Upper lobe of left lung (tissue), 6 donors: ENCODE data around the gene DLST. TPM values are rescaled to one million over a fixed set of nuclear protein-coding genes. Genes with fewer than 3 reads are reported as not detected.

Experiments used
- ATAC-seq, 2 donors: fragments of 200-7000 bp; cut with Tn5 transposase; one replicate each; pipeline ENCODE4 v1.9.1; 2022; ENCODE audit warnings: mild to moderate bottlenecking in 2 of 2, moderate library complexity in 2 of 2; ENCODE audit not compliant: low FRiP score in 2 of 2
- DNase-seq, 2 donors: peaks; one replicate each; pipeline ENCODE4 v3.0.0-alpha.2; 2019 to 2020
- H3K27ac ChIP-seq, 4 donors: fragments of 200-600 bp; sonication (generic); one replicate each; pipeline ENCODE4 v1.5.1; 2016 to 2019
- H3K27me3 ChIP-seq, 4 donors: fragments of 200-600 bp; sonication (generic); one replicate each; pipeline ENCODE4 v1.5.1; 2017 to 2019
- H3K36me3 ChIP-seq, 4 donors: fragments of 200-600 bp; sonication (generic); one replicate each; pipeline ENCODE4 v1.5.1; 2016 to 2019
- H3K4me1 ChIP-seq, 4 donors: fragments of 200-600 bp; sonication (generic); one replicate each; pipeline ENCODE4 v1.5.1; 2018 to 2019
- H3K4me3 ChIP-seq, 4 donors: fragments of 200-600 bp; sonication (generic); one replicate each; pipeline ENCODE4 v1.5.1; 2017 to 2019; ENCODE audit warnings: mild to moderate bottlenecking in 2 of 4, moderate library complexity in 1 of 4
- H3K9me3 ChIP-seq, 4 donors: fragments of 200-600 bp; sonication (generic); one replicate each; pipeline ENCODE4 v1.5.1; 2018 to 2019
- CTCF ChIP-seq, 6 experiments: fragments of 450-650 bp in 4 of 6; fragments of 200-600 bp in 2 of 6; sonication (generic) in 2 of 6; IDR thresholded peaks; one replicate each; pipeline ENCODE4 v1.5.1; 2016 to 2019; ENCODE audit warnings: antibody characterized with exemption in 6 of 6
- EP300 ChIP-seq, 4 donors: sonication (generic); formaldehyde crosslinking; IDR thresholded peaks; one replicate each; pipeline ENCODE4 v1.5.1; 2017; ENCODE audit warnings: antibody characterized with exemption in 4 of 4, control low read depth in 2 of 4
- POLR2A ChIP-seq, 4 donors: fragments of 450-650 bp; IDR thresholded peaks; one replicate each; pipeline ENCODE4 v1.5.1; 2016 to 2017; ENCODE audit warnings: antibody characterized with exemption in 4 of 4, mild to moderate bottlenecking in 2 of 4
- POLR2AphosphoS5 ChIP-seq, 2 donors: sonication (generic); formaldehyde crosslinking; IDR thresholded peaks; one replicate each; pipeline ENCODE4 v1.5.1; 2017; ENCODE audit warnings: antibody characterized with exemption in 2 of 2
- WGBS, 2 donors: methylation state at CpG; one replicate each; pipeline ENCODE4 v1.1.5; 2017 to 2018; 5-methylcytosine and 5-hydroxymethylcytosine counted together
- total RNA-seq, 6 donors: library from RNA; depleted of rRNA in 4 of 6; stranded (reverse); fragments of >200 nt in 4 of 6; gene quantifications; one replicate each; pipeline versions ENCODE4 v1.1.0 to v1.2.1, GENCODE V29; 2016 to 2021
- donor health status: DM: no; HTN: no; CAD: no; lungs with moderate emphysema.
- donor health status: DM: no; HTN: yes; CAD: no; lungs with severe emphysema.

DLST gene
- total RNA-seq, 6 donors from 2014 or later, result 81.0 to 95.3 (median 83.1) TPM

GRCh38 chr14:74882103-74882920 is 596 bp downstream of the DLST start:
- DNase-seq, result peak in 1 of 2 donors; percentile 60
- WGBS, 2 donors, result 1% methylated on average over 31 to 36 of the region's 49 CpGs

GRCh38 chr14:74886001-74886400 is 4.3 kb downstream of the DLST start:
- TF ChIP-seq CTCF (IDR thresholded peaks at IDR 0.05) (no peak), POLR2AphosphoS5 (IDR thresholded peaks at IDR 0.05) (peak in 1 of 2 donors; percentile 18), POLR2A (IDR thresholded peaks at IDR 0.05) (no peak), EP300 (IDR thresholded peaks at IDR 0.05) (no peak)
- WGBS, 2 donors, result 58 to 74% methylated on average over 3 of the region's 3 CpGs
- no peak overlapping the region for H3K4me3 ChIP-seq
- peaks cover 1 to 43% (median 15%) of the 10 kb centered on the region in 4 donors for H3K36me3 ChIP-seq
- ATAC-seq (peak in 1 of 2 donors; percentile 34), DNase-seq (no peak)
- H3K4me1 ChIP-seq, result peaks cover 34 to 47% (median 41%) of the 10 kb centered on the region in 4 donors
- peak overlapping the region in 1 of 4 donors; percentile 18 for H3K27ac ChIP-seq
- no peaks in the 10 kb centered on the region for H3K9me3 ChIP-seq
- H3K27me3 ChIP-seq, result no peaks in the 10 kb centered on the region

More at GRCh38 chr14:74882103-74882920, 596 bp downstream of the DLST start:
- H3K27ac ChIP-seq, result peak overlapping the region; percentile 95 to 98 (median 96)
- peak overlapping the region; percentile 39 to 100 (median 91) for H3K4me3 ChIP-seq
- peaks cover 32 to 44% (median 39%) of the 10 kb centered on the region in 4 donors for H3K4me1 ChIP-seq
- peaks cover 0 to 16% (median 0%) of the 10 kb centered on the region in 4 donors for H3K36me3 ChIP-seq
- no peaks in the 10 kb centered on the region for H3K9me3 ChIP-seq
- peak; percentile 63 to 83 for ATAC-seq
- TF ChIP-seq CTCF (IDR thresholded peaks at IDR 0.05) (peak in 2 of 6 experiments; percentile 4 to 15), EP300 (IDR thresholded peaks at IDR 0.05) (no peak), POLR2AphosphoS5 (IDR thresholded peaks at IDR 0.05) (peak in 1 of 2 donors; percentile 2), POLR2A (IDR thresholded peaks at IDR 0.05) (peak in 1 of 4 donors; percentile 14)
- no peaks in the 10 kb centered on the region for H3K27me3 ChIP-seq

GRCh38 chr14:74888164-74889158 is 6.7 kb downstream of the DLST start:
- no peak overlapping the region for H3K4me3 ChIP-seq
- H3K9me3 ChIP-seq, result no peaks in the 10 kb centered on the region
- peak overlapping the region in 1 of 4 donors; percentile 3 for H3K27ac ChIP-seq
- peaks cover 15 to 68% (median 35%) of the 10 kb centered on the region in 4 donors for H3K36me3 ChIP-seq
- no peak for TF ChIP-seq EP300 (IDR thresholded peaks at IDR 0.05)
- no peak for TF ChIP-seq CTCF (IDR thresholded peaks at IDR 0.05)
- TF ChIP-seq POLR2AphosphoS5 (IDR thresholded peaks at IDR 0.05), result no peak
- TF ChIP-seq POLR2A (IDR thresholded peaks at IDR 0.05), result no peak
- H3K27me3 ChIP-seq, result no peaks in the 10 kb centered on the region
- peaks cover 26 to 44% (median 36%) of the 10 kb centered on the region in 4 donors for H3K4me1 ChIP-seq
- ATAC-seq, result no peak
- no peak for DNase-seq
- WGBS, 2 donors, result 70 to 72% methylated on average over 12 of the region's 12 CpGs

- no peak for TF ChIP-seq EP300 (IDR thresholded peaks at IDR 0.05)
- TF ChIP-seq CTCF (IDR thresholded peaks at IDR 0.05), result no peak
- TF ChIP-seq POLR2A (IDR thresholded peaks at IDR 0.05), result no peak
- TF ChIP-seq POLR2AphosphoS5 (IDR thresholded peaks at IDR 0.05), result no peak
- Histone ChIP-seq H3K27me3 (no peaks in the 10 kb centered on the region), H3K4me1 (peaks cover 13 to 28% (median 23%) of the 10 kb centered on the region in 4 donors), H3K9me3 (no peaks in the 10 kb centered on the region), H3K27ac (no peak overlapping the region), H3K4me3 (no peak overlapping the region), H3K36me3 (peaks cover 31 to 85% (median 53%) of the 10 kb centered on the region in 4 donors)
- DNase-seq (no peak), ATAC-seq (no peak)
- 93% methylated on average over 6 of the region's 6 CpGs for WGBS, 2 donors
These were observed 8.5 kb downstream of the DLST start for GRCh38 chr14:74890262-74890661.
